Psoas muscle (tissue), 8 donors: ENCODE results near the gene MGAT3. TPM values are rescaled to one million over a fixed set of nuclear protein-coding genes. Genes with fewer than 3 reads are reported as not detected.

Experiments used
- ATAC-seq, 4 donors: fragments of 200-7000 bp; cut with Tn5 transposase; one replicate each; pipeline ENCODE4 v1.9.1; 2020; ENCODE audit warnings: moderate library complexity in 3 of 4, mild to moderate bottlenecking in 2 of 4
- DNase-seq, 2 donors: peaks; one replicate each; pipeline ENCODE4 v3.0.0-alpha.2; 2020
- H3K27ac ChIP-seq: fragments of 200-600 bp; one replicate; pipeline ENCODE4 v1.8.0; 2022
- H3K27me3 ChIP-seq, 3 donors: fragments of 200-600 bp in 1 of 3; one replicate each; pipeline versions ENCODE4 v1.6.1 to v1.8.0; 2013 to 2022; ENCODE audit warnings: low read length in 2 of 3, mild to moderate bottlenecking in 2 of 3, moderate library complexity in 1 of 3; ENCODE audit not compliant: insufficient read depth in 3 of 3
- H3K36me3 ChIP-seq, 2 donors: fragments of 200-600 bp in 1 of 2; one replicate each; pipeline versions ENCODE4 v1.6.1 to v1.8.0; 2013 to 2022; ENCODE audit warnings: low read depth in 1 of 2, mild to moderate bottlenecking in 1 of 2, moderate library complexity in 1 of 2; ENCODE audit not compliant: insufficient read depth in 1 of 2
- H3K4me1 ChIP-seq: fragments of 200-600 bp; one replicate; pipeline ENCODE4 v1.8.0; 2022
- H3K4me3 ChIP-seq: fragments of 200-600 bp; one replicate; pipeline ENCODE4 v1.8.0; 2022; ENCODE audit warnings: mild to moderate bottlenecking
- H3K9me3 ChIP-seq: fragments of 200-600 bp; one replicate; pipeline ENCODE4 v1.8.0; 2022
- CTCF ChIP-seq: fragments of 200-600 bp; IDR thresholded peaks from one replicate; pipeline ENCODE4 v1.8.0; 2022; ENCODE audit warnings: antibody characterized with exemption
- WGBS, 3 donors: extraction: QIAGEN DNeasy Blood & Tissue Kit; methylation state at CpG; one replicate each; pipeline versions ENCODE4 v1.1.6 to v1.1.7; 2013; 5-methylcytosine and 5-hydroxymethylcytosine counted together
- intact Hi-C, 2 donors: fragments of 100-400 bp; cut with DNase I; formaldehyde crosslinking; loops; one replicate each; pipeline versions ENCODE4 v1.11.0 to v1.14.2; 2022
- polyA plus RNA-seq, 3 donors: library from polyadenylated mRNA; stranded (reverse); fragments of 200-250 nt; gene quantifications; one replicate each; pipeline ENCODE4 v1.2.3, GENCODE V29; 2013
- total RNA-seq, 4 donors: library from RNA; stranded (reverse); fragmentation: NEBNext Ultra II Directional in 2 of 4; extraction: Animal tissue kit (Norgen Biotek cat#: 25700) in 2 of 4; gene quantifications; one replicate each; pipeline versions ENCODE4 v1.2.1 to v1.2.4, GENCODE V29; 2021 to 2023
- donor health status: healthy with polysubstance abuse.
- donor health status: DM: no; HTN: no; CAD: no; lungs with moderate emphysema.
- donor health status: Bipolar disorder and iron deficiency.
- donor health status: healthy.
- donor health status: DM: yes; HTN: yes; CAD: no.
- donor health status: DM: no; HTN: no; CAD: no.
- donor health status: DM: no; HTN: no; CAD: no.
- donor health status: DM: yes; HTN: yes; CAD: no.

MGAT3 gene
- total and polyA plus RNA-seq, 7 donors = 0.53 to 2.2 (median 1.4) TPM

GRCh38 chr22:39481595-39481994 lies 24.8 kb downstream of the MGAT3 start:
- DNase-seq = no peak
- intact Hi-C loops = no loop called here
- Histone ChIP-seq H3K27ac (no peak overlapping the region), H3K4me1 (no peaks in the 10 kb centered on the region), H3K27me3 (no peaks in the 10 kb centered on the region), H3K36me3 (no peaks in the 10 kb centered on the region), H3K4me3 (no peak overlapping the region), H3K9me3 (no peaks in the 10 kb centered on the region)
- WGBS, 3 donors = 89 to 92% (median 90%) methylated on average over 5 of the region's 5 CpGs
- no peak for TF ChIP-seq CTCF
- no peak for ATAC-seq

- H3K36me3 ChIP-seq = no peaks in the 10 kb centered on the region
- intact Hi-C loops = no loop called here
- peak in 2 of 4 donors; percentile 47 to 51 for ATAC-seq
- 26 to 50% (median 38%) methylated on average over 3 of the region's 3 CpGs for WGBS, 3 donors
- H3K4me1 ChIP-seq = no peaks in the 10 kb centered on the region
- H3K27me3 ChIP-seq = no peaks in the 10 kb centered on the region
- no peak overlapping the region for H3K27ac ChIP-seq
- no peak for TF ChIP-seq CTCF
- H3K9me3 ChIP-seq = no peaks in the 10 kb centered on the region
- DNase-seq = no peak
- no peak overlapping the region for H3K4me3 ChIP-seq
These were observed 26.0 kb downstream of the MGAT3 start for GRCh38 chr22:39482768-39483167.

GRCh38 chr22:39486951-39487825 lies 30.4 kb downstream of the MGAT3 start:
- Histone ChIP-seq H3K27me3 (no peaks in the 10 kb centered on the region), H3K27ac (no peak overlapping the region), H3K9me3 (no peaks in the 10 kb centered on the region), H3K36me3 (no peaks in the 10 kb centered on the region), H3K4me1 (no peaks in the 10 kb centered on the region), H3K4me3 (no peak overlapping the region)
- WGBS, 3 donors = 79 to 83% (median 82%) methylated on average over 41 to 45 of the region's 45 CpGs
- DNase-seq (peak in 1 of 2 donors; percentile 52), ATAC-seq (no peak)
- intact Hi-C loops = no loop called here
- TF ChIP-seq CTCF = no peak

- no peak for DNase-seq
- no peaks in the 10 kb centered on the region for H3K9me3 ChIP-seq
- no peaks in the 10 kb centered on the region for H3K27me3 ChIP-seq
- intact Hi-C loops = no loop called here
- no peaks in the 10 kb centered on the region for H3K4me1 ChIP-seq
- H3K27ac ChIP-seq = no peak overlapping the region
- no peak for ATAC-seq
- TF ChIP-seq CTCF = no peak
- H3K4me3 ChIP-seq = no peak overlapping the region
- 94 to 96% (median 96%) methylated on average over 67 to 70 of the region's 70 CpGs for WGBS, 3 donors
- no peaks in the 10 kb centered on the region for H3K36me3 ChIP-seq
These were observed 31.2 kb downstream of the MGAT3 start for GRCh38 chr22:39487826-39488520.
